OCI-LY3 (cell line): ENCODE data around the gene MATK.

Experiments used
- H2AFZ ChIP-seq: fragments of 200-600, 300-600 bp; shearing (Covaris generic); 2 replicates; pipeline ENCODE4 v1.6.0; 2014; ENCODE audit warnings: antibody characterized with exemption, low read depth, low read length
- H3K27ac ChIP-seq: fragments of 200-600, 300-600 bp; sonication (generic); 2 replicates; pipeline ENCODE4 v1.5.1; 2014; ENCODE audit warnings: mild to moderate bottlenecking, low read length, moderate library complexity, mixed read lengths
- H3K27me3 ChIP-seq: fragments of 200-600, 300-600 bp; sonication (generic); 2 replicates; pipeline ENCODE4 v1.6.1; 2014; ENCODE audit warnings: low read depth, low read length, mixed read lengths
- H3K36me3 ChIP-seq: fragments of 200-600, 300-600 bp; sonication (generic); replicated peaks from 2 replicates; pipeline ENCODE3; 2014; ENCODE audit warnings: low read depth, low read length, mixed read lengths
- H3K4me1 ChIP-seq: fragments of 300-600, 200-600 bp; sonication (generic); 2 replicates; pipeline ENCODE4 v1.6.1; 2014; ENCODE audit warnings: low read length, mixed read lengths
- H3K4me2 ChIP-seq: fragments of 200-600, 300-600 bp; sonication (generic); 2 replicates; pipeline ENCODE4 v1.6.1; 2014; ENCODE audit warnings: low read length, mixed read lengths
- H3K4me3 ChIP-seq: fragments of 300-600, 200-600 bp; sonication (generic); 2 replicates; pipeline ENCODE4 v1.5.1; 2014; ENCODE audit warnings: antibody characterized with exemption, mild to moderate bottlenecking, low read length, moderate library complexity
- H3K79me2 ChIP-seq: fragments of 300-600, 200-600 bp; shearing (Covaris generic); 2 replicates; pipeline ENCODE4 v1.6.1; 2014; ENCODE audit warnings: mild to moderate bottlenecking, low read length, mixed read lengths
- H3K9ac ChIP-seq: fragments of 300-600, 200-600 bp; shearing (Covaris generic); 2 replicates; pipeline ENCODE4 v1.6.0; 2014; ENCODE audit warnings: mild to moderate bottlenecking, low read length, moderate library complexity
- H3K9me3 ChIP-seq: fragments of 200-600, 300-600 bp; shearing (Covaris generic); 2 replicates; pipeline ENCODE4 v1.6.1; 2014; ENCODE audit warnings: low read length, mixed read lengths; ENCODE audit not compliant: insufficient read depth
- H4K20me1 ChIP-seq: fragments of 200-600, 300-600 bp; sonication (generic); 2 replicates; pipeline ENCODE4 v1.6.1; 2016; ENCODE audit warnings: low read length, mixed read lengths; ENCODE audit not compliant: insufficient read depth
- EZH2phosphoT487 ChIP-seq: fragments of 200-600 bp; shearing (Covaris generic); IDR thresholded peaks from 2 replicates; pipeline ENCODE4 v1.6.1; 2018; ENCODE audit warnings: antibody characterized with exemption, mixed run types, low read depth
- TF ChIP-seq, protein P1 (sequence below): fragments of 200-600, 300-600 bp; sonication (generic); IDR thresholded peaks from 2 replicates; pipeline ENCODE4 v1.5.1; 2014; ENCODE audit warnings: antibody characterized with exemption, low read length, low read depth

The MATK gene

DNA sequence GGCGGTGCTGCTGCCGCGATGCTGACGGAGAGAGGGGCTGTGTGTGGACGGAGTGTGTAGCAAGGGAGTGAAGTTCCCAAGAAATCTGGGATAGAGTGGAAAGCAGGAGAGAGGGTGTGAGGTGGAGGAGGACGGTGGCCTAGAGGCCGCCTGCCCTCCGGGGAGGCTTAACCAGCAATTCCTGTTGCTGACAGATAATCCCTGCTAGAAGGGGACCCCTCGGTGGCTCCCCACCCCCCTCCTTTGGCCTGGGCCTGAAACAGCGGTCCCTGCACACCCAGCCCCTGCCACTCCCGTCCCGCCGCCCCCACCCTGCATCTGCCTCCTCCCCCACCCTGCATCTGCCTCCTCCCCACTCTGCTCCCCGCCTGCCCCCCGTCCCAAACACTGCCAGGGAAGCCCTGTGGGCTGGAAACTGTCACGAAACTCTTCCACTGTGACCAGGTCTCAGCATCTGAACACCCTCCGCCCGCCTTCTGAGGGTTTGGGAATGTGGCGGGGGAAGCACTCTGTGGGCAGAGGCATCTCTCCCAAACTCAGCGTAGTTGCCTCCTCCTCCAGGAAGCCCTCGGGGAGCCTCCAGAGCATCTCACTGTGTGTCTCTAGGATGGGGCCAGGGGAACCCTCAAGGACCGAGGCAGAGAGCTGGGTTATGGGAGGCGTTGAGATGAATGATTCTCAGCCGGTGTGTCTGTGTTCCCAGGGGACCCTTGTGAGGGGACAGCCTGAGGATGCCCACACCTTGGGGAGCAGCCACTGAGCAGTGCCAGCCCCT, 17.1 kb upstream of the MATK start:
- Histone ChIP-seq H3K4me3 (no peak overlapping the region), H4K20me1 (no peaks in the 10 kb centered on the region), H3K27me3 (no peaks in the 10 kb centered on the region), H3K27ac (no peak overlapping the region), H3K4me2 (no peak overlapping the region), H2AFZ (no peak overlapping the region), H3K79me2 (no peaks in the 10 kb centered on the region), H3K36me3 (no peaks in the 10 kb centered on the region), H3K9me3 (no peaks in the 10 kb centered on the region; the same call in 1 of the 2 replicates), H3K9ac (no peak overlapping the region), H3K4me1 (no peaks in the 10 kb centered on the region)
- TF ChIP-seq, protein P1, sequence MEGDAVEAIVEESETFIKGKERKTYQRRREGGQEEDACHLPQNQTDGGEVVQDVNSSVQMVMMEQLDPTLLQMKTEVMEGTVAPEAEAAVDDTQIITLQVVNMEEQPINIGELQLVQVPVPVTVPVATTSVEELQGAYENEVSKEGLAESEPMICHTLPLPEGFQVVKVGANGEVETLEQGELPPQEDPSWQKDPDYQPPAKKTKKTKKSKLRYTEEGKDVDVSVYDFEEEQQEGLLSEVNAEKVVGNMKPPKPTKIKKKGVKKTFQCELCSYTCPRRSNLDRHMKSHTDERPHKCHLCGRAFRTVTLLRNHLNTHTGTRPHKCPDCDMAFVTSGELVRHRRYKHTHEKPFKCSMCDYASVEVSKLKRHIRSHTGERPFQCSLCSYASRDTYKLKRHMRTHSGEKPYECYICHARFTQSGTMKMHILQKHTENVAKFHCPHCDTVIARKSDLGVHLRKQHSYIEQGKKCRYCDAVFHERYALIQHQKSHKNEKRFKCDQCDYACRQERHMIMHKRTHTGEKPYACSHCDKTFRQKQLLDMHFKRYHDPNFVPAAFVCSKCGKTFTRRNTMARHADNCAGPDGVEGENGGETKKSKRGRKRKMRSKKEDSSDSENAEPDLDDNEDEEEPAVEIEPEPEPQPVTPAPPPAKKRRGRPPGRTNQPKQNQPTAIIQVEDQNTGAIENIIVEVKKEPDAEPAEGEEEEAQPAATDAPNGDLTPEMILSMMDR: no peak
- TF ChIP-seq EZH2phosphoT487: no peak

DNA sequence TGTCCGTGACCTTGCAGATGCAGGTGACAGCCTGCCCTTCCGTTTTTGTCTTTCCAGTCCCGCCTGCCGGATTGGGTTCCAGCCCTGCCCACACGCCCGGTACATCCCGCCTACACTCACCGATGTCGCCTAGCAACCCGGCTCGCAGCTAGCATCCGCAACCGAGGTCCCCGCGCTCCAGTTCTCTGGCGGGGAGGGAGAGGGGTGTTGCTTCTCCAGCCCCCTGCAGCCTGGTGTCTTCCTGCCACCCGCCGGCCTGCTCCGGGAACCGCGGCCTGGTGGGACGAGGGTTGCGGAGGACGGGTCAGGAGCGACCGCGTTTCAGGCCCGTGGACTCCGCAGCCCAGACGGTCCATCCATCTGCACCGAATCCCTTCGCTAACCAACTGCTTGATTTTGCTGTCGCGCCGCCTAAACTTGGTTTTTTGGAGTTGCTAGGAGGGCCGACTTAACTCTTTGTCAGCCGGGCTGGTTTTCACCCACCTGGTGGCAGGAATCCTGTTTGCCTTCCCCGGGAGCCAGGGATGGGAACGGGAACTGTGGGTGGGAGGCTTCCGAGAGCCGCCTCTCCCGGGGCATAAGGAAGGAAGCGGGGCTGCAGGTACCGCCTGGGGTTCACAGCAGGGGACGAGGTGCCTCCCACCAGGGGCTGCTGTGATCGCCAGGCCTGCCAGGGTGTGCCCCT, 15.4 kb upstream of the MATK start:
- no peak overlapping the region for H3K4me2 ChIP-seq
- no peak overlapping the region for H3K27ac ChIP-seq

DNA sequence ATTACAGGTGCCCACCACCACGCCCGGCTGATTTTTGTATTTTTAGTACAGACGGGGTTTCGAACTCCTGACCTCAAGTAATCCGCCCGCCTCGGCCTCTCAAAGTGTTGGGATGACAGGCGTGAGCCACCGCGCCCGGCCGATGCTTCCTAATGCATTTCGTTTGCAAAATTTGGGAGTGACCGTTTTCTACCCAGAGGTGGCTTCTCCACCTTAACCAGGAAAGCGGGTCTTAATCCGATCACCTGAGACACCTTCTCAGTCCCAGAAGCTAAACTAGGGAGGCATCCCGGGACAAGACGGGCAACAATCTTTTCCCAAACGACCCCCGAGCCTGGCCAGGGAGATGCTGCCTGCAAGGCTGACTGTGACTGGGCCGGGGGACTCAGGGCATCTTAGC, 14.8 kb upstream of the MATK start:
- H4K20me1 ChIP-seq: no peaks in the 10 kb centered on the region
- H3K79me2 ChIP-seq: no peaks in the 10 kb centered on the region
- H3K27me3 ChIP-seq: 0 out of 2 replicates have a peak, but pooled peaks cover 4% of the 10 kb centered on the region
- H3K4me1 ChIP-seq: no peaks in the 10 kb centered on the region
- H3K4me2 ChIP-seq: no peak overlapping the region
- H2AFZ ChIP-seq: no peak overlapping the region
- H3K27ac ChIP-seq: no peak overlapping the region
- no peaks in the 10 kb centered on the region for H3K9me3 ChIP-seq
- H3K9ac ChIP-seq: no peak overlapping the region
- H3K36me3 ChIP-seq: no peaks in the 10 kb centered on the region
- TF ChIP-seq, protein P1: no peak
- no peak for TF ChIP-seq EZH2phosphoT487
- no peak overlapping the region for H3K4me3 ChIP-seq

More for the DNA sequence above, 15.4 kb upstream of the MATK start:
- Histone ChIP-seq H3K36me3 (no peaks in the 10 kb centered on the region), H3K4me1 (no peaks in the 10 kb centered on the region), H3K79me2 (no peaks in the 10 kb centered on the region), H3K9me3 (no peaks in the 10 kb centered on the region), H2AFZ (no peak overlapping the region), H4K20me1 (no peaks in the 10 kb centered on the region), H3K9ac (no peak overlapping the region), H3K27me3 (0 out of 2 replicates have a peak, but pooled peaks cover 3% of the 10 kb centered on the region), H3K4me3 (no peak overlapping the region)
- TF ChIP-seq, protein P1: no peak
- no peak for TF ChIP-seq EZH2phosphoT487

DNA sequence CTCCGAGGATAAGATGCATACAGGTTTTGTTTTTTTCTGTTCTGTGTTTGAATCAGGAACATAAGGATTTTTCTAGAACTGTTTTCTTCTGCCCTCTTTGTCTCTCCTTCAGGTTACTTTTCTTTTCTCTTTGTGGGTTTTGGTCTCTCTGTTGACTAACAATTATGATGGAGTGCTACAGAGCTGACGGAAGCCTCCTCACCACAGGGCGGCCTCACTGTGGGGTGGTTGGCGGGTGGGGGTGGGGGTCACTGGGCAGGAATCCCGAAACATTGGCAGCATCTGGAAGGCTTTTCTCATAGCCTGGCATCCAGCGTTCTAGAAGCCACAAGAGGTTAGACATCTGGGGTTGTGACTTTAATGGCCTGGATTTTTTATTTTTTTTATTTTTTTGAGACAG, 12.0 kb upstream of the MATK start:
- H3K79me2 ChIP-seq: no peaks in the 10 kb centered on the region
- no peaks in the 10 kb centered on the region for H3K9me3 ChIP-seq
- no peak overlapping the region for H3K4me2 ChIP-seq
- no peak overlapping the region for H3K9ac ChIP-seq
- no peak overlapping the region for H3K27ac ChIP-seq
- 0 out of 2 replicates have a peak, but pooled peaks cover 4% of the 10 kb centered on the region for H3K27me3 ChIP-seq
- no peaks in the 10 kb centered on the region for H3K4me1 ChIP-seq
- no peaks in the 10 kb centered on the region for H3K36me3 ChIP-seq
- H4K20me1 ChIP-seq: no peaks in the 10 kb centered on the region
- H3K4me3 ChIP-seq: no peak overlapping the region
- no peak overlapping the region for H2AFZ ChIP-seq
- TF ChIP-seq EZH2phosphoT487: no peak
- TF ChIP-seq, protein P1: no peak
